GM21447 (cell line): ENCODE measurements around the gene PAPPA.

ENCODE experiments used
- ATAC-seq: cut with Tn5 transposase; IDR thresholded peaks from one replicate; pipeline ENCODE4 v1.9.1; 2021; ENCODE audit not compliant: unreplicated experiment

Gene PAPPA

DNA sequence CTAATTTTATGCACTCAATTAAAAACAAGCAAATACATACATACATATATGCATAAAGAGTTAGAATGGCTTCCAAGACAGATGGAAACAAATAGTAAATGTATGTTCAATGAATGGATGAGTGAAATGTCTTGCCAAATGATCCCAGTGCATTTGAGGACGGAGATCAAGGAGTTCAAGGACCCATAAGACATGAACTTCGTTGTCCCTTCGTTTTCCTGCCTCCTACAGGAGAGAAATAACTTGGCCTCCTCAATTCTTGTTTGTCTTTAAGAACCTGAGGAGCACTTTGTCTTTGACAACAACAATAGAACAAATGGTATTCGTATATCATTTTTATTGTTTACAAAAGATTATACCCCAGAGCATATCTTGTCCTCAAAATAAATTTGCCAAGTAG lies 2.4 kb upstream of the PAPPA start:
- ATAC-seq: no peak

DNA sequence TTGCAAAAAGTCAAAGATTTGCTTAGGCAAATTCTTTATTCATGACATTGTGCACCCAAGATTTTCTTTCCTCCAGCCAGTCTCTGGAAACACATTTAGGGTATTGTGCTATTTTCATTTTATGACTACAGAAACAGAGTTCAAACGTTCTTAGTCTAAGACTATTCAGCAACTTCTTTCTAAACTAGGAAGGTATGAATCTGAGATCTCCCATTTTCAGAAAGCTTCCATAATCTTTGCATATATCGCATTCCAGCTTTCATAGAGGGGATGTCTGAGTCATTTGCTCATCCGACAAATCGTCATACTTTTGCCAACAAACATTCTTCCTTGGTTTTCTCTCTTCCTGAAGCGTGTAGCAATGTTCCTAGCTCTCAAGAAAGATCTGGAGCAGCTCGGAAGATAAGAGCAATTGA lies 1.6 kb upstream of the PAPPA start:
- ATAC-seq: no peak

DNA sequence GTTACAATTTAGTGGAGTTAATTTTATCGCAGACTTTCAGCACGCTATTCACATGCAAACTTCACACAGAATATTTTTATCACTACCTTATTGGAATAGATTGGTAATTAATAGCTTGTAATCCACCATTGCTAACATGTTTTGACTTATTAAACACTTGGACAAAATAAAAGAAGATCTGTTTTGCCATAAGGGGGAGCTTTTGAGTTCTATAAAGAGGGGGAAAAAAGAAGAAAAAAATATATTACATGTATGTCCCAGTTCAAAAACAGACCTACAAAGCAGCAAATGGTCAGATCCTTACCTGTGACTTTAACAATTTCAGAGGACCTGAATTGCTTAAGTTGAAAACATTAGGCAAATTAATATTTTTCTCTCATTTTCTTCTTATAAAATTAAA lies 1.2 kb upstream of the PAPPA start:
- no peak for ATAC-seq

DNA sequence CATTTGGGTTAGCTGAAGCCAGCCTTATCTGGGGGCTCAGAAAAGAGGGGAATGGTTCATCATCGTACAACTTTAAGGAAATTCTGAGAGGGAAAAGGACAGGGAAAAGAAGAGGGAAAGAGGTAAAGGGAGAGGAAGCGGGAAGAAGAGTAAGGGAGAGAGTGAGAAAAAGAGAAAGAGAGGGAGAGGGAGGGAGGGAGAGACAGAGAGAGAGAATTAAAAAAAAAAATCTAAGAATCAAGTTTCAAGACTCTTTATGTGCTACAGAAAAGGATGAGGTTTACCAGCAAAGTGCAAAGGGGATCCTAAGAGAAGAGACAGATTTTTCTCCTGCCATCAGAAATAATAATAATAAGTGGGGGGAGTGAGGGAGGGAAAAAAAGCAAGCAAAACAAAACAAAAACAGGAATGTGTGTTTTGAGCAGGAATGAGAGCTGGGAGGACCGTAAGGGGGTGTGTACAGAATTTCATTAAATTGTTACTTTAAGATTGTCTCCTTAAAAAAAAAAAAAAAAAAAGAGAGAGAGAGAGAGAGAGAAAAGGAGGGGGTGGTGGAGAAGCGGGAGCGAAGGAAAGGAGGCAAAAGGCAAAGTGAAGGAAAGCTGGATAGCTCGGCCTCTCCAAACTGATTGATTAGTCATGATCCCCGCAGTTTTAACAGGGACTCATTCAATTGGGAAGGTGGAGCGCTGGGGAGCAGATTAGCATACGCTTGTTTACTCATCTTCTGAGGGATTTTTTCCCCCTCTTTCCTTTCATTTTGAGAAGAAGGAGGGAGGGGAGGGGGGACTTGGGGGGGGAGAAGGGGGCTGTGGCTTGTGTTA lies 438 bp upstream of the PAPPA start:
- no peak for ATAC-seq

DNA sequence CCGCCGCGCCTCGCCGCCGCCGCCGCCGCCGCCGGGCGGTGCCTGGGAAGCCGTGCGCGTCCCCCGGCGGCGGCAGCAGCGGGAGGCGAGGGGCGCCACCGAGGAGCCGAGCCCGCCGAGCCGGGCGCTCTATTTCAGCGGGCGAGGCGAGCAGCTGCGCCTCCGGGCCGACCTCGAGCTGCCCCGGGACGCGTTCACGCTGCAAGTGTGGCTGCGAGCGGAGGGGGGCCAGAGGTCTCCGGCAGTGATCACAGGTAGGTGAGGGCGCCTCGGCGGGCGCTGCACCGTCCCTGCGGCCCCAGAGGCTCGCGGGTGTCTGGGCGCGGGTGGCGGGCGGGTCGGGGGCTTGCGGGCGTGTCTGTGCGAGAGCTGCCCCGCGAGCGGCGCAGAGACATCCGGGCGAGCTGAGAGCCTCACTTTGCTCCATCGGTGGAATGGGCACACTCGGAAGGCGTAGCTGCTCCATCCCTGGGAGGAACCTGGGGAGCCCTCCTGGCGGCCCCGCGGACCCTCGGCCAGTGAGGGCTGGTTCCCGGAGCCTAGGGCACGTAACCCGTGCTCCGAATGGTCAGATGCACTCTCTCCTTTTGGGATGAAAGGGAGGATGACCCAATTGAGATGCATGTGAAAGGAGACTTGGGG lies 864 bp downstream of the PAPPA start:
- no peak for ATAC-seq

DNA sequence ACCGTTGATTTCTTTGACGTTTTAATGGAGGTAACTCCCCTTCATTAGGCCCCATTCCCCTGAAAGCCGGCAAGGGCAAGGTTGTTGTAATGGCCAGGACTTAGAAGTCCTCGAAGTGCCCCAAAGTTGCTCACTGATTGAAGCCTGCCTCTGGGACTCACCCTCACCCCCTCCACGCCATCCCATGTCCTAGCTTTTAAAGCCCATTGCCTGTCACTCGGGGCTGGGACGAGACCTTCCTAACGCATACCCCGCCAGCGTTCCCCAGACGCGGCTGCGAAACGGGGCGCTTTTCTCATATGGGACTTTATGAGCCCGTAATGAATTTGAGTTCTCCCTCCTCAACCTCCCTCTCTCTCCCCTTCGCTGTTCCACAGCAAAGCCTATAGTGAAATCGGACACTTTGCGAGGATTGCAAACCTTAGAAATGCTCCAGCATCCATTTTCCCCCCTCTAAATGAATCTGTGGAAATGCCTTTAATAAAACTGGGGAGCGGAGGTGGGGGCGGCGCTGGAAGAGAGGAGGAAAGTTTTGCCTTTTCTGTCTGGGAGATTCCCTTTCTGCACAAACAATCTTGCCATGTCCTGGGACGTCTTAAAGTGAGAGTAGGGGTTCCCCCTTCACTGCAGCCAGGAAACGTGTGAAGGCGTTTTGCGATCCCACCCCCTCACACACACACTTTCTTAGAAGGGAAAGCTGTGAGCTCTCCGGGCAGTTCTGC lies 1.5 kb downstream of the PAPPA start:
- no peak for ATAC-seq

DNA sequence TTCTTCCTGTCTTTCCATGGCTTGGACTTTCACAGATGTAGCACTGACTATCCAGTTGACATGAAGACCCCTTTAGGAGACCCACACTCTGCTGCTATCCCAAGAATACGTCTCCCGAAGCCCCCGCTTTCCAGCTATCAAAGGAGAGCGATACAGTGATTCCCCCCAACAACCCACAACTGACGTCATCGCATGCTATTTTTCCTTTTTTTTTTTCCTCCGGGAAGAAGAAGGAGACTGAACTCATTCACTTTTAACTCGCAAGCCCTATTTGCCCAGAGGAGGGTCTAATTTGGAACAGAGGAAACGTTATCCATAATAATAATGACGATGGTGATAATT lies 2.1 kb downstream of the PAPPA start:
- ATAC-seq: no peak

DNA sequence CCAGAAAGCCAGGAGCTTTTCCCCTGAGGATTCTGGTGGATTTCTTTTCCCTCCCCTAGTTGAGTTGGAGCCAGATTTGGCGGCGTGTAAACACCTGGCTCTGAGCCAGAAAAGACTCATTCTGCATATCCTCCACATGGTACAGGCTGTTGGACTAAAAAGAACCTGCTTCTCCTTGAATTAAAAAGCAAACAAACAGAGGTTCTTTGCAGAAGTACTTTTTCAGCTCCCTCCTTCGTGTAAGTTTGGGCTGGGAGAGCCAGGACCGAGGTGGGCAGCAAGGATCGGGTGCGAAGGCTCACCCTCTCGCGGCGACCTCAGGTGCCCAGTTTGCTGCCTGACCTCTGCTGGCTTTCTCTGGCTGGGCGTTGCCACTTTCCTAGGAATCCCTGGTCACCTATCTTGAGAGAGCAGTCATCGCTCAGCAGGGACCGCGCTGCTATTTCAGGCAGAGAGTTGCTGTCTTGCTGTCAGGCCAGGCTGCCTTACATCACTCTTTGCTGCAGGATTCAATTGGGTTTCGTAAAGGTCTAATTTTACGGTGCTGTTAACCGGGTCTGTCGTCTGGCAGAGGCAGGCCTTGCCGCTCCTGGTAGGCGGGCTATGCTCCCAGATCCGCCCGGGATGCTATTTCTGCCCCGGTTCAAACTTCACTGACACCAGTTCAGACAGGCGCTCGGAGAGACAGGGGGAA lies 3.2 kb downstream of the PAPPA start:
- no peak for ATAC-seq

DNA sequence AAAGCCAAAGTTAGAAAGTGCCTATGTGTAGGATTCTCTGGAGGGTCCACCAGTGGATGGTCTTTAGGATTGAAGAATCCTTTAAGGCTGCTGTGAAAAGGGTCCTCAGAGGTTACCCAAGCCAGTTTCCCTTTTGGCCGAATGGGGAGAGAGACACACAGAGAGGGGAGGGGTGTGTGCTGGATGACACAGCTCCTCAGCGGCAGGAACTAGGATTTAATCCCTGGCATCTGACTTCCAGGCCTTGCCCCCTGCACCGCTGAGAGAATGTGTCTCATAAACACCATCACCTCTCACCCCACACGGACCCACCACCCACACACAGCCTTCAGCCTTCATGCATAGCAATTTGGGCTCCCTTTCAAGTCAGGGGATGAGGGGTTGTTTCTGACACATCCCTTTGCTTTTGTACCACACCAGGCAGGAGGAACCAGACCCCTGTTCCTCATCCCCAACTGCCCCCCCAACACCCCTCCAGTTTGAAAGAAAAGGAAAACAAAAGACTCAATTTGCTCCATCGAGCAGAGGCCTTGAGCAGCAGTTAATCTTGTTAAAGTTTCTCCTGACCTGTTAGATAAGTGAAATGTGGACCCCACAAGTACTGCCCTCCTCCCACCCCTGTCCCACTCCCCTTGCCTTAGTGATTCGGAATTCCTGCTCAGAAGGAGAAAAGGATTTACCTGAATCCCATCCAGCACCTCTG lies 4.0 kb downstream of the PAPPA start:
- no peak for ATAC-seq

DNA sequence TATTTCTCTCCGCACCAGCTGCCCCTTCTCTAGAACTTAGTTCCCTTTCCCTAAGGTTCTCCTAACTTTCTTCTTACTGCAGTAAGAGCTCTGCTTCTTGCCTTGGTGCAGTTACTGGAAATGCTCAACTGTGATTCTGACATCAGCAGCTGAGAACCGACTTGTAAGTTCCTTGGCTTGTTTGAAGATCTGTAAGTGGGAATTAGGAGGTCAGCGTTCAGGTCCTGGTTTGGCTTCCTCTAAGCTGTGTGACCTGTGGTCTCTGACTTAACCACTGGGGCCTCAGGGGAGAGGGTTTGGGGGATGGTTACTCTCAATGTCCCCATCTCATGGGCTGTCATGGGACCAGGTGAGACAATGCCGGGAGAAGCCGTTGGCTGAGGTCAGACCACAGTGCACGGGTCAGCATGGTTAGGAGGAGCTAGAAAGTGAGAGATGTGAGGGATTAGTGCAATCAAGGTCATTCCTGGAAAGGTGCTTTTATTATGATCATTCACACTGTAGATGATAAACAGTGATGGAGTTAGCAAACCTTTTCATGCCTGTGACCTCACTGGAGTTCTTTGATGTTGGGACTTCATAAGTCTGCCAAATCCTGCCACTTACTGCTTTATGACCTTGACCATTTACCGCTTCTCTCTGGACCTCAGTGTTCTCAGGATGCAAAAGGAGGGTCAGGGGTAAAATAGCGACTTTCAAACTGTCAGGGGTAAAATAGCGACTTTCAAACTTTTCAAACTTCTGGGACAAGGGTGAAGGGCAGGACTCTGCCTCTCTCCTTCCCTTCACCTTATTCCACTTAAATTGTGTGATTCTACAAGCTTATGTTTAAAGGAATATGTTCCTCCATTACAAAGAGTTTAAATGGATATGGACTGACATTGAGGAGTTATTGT lies 7.3 kb downstream of the PAPPA start:
- ATAC-seq: no peak

- no peak for ATAC-seq
Observed at GRCh38 chr9:116162241-116162781, 8.7 kb downstream of the PAPPA start.

DNA sequence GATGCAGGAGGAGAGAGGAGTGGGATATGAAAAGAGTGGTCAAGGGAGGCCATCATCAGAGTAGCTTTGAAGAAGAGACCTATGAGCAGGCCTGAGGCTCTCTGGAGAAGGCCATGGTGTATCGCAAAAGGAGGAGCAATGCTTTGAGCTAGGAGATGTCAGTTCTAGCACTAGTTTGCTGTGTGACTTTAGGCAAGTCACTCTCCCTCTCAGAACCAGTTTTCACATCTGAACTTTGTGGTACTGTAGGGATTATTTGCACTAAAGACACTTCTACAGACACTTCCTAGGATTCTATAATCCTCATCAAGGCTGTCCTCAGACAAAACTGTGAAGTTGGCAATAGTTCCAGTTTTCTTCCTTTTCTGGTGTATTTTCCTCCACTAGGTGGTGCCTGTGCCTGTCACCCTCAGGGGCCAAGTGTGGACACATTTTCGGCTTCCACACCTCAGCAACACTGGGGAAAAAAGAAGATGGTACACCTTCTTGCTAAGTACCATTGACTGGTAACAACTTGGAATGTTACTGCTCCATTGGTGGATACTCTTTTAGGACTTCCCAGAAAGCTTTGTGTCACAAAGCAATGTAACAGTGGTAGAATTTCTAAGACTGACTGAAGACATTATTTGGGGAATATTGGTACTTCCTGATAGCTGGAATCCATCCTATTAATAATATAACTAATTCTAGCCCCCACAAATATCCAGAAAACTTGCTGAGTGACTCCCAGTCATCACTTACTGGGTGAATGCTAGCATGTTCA lies 9.9 kb downstream of the PAPPA start:
- no peak for ATAC-seq

- ATAC-seq: no peak
Observed at GRCh38 chr9:116165912-116166311, 12.3 kb downstream of the PAPPA start.

DNA sequence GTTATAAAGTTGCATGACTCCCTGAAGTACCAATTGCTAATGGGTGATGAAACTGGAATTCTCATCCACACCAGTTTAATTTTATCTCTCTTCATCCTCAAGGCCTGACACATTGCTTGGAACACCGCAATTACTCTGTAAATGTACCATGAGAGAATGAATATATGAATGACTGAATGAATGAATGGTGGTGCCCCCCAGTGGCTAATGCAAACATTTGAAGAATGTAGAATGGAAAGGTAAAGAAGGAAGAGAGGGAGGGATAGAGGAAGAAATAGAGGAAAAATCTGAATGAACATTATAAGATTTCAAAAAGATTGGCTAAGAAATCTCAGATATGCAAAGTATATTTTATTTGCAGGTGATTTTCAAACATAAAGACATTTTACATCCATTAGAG lies 13.1 kb downstream of the PAPPA start:
- no peak for ATAC-seq

GRCh38 chr9:116168231-116168630 lies 14.6 kb downstream of the PAPPA start:
- no peak for ATAC-seq

GRCh38 chr9:116172216-116172615 lies 18.6 kb downstream of the PAPPA start:
- no peak for ATAC-seq

- no peak for ATAC-seq
Observed at GRCh38 chr9:116174347-116174746, 20.8 kb downstream of the PAPPA start.

- ATAC-seq: no peak
Observed at GRCh38 chr9:116175614-116176013, 22.0 kb downstream of the PAPPA start.
